Measurements from ENCODE around the gene FBLL1.

GRCh38 chr5:168527756-168528295, 1.3 kb upstream of the FBLL1 start:
- no peak for TF ChIP-seq POLR2AphosphoS5 (IDR thresholded peaks at IDR 0.05; ENCODE audit: low read depth, low read length)
- no peak for TF ChIP-seq REST (IDR thresholded peaks at IDR 0.05; ENCODE audit: insufficient read depth in 1 of 2, low read depth in 2 of 2, low read length in 2 of 2)
- no peak for TF ChIP-seq SIN3A (IDR thresholded peaks at IDR 0.05; ENCODE audit: borderline replicate concordance, insufficient read depth, low read length)
- TF ChIP-seq TAF1 (IDR thresholded peaks at IDR 0.05; ENCODE audit: borderline replicate concordance, insufficient read depth, low read length) = no peak
- no peak for TF ChIP-seq FOXP2 (optimal IDR thresholded peaks at IDR 0.05; ENCODE audit: borderline replicate concordance, extremely low read depth, extremely low read length, insufficient read depth)
